HepG2 (cell line): ENCODE results near the gene RPL41. TPM values are rescaled to one million over a fixed set of nuclear protein-coding genes. Genes with fewer than 3 reads are reported as not detected.

ENCODE experiments used
- ARNT2 ChIP-seq: sonication (generic); formaldehyde crosslinking; IDR thresholded peaks from 2 replicates; pipeline ENCODE4 v1.8.0; 2022; ENCODE audit warnings: mild to moderate bottlenecking, low read depth, missing genetic modification reagents, moderate library complexity
- BHLHE40 ChIP-seq: IDR thresholded peaks from 2 replicates; pipeline ENCODE4 v1.6.1; 2011; ENCODE audit warnings: low read length, improper control_type of control experiment
- EED ChIP-seq: sonication (generic); formaldehyde crosslinking; IDR thresholded peaks from 2 replicates; pipeline ENCODE4 v1.5.0; 2020; ENCODE audit warnings: mild to moderate bottlenecking, missing genetic modification reagents
- HDAC2 ChIP-seq: sonication (generic); formaldehyde crosslinking; IDR thresholded peaks from 2 replicates; pipeline ENCODE4 v1.4.0; 2020; ENCODE audit warnings: missing genetic modification reagents
- IRX3 ChIP-seq: sonication (generic); formaldehyde crosslinking; IDR thresholded peaks from 2 replicates; pipeline ENCODE4 v1.8.1; 2023; ENCODE audit warnings: mild to moderate bottlenecking, low read depth, missing genetic modification reagents, borderline replicate concordance
- KLF6 ChIP-seq: IDR thresholded peaks from 2 replicates; pipeline ENCODE4 v1.8.0; 2016; ENCODE audit warnings: missing biosample characterization, missing genetic modification reagents
- MEIS1 ChIP-seq: sonication (generic); formaldehyde crosslinking; IDR thresholded peaks from 2 replicates; pipeline ENCODE4 v1.9.0; 2021; ENCODE audit warnings: mild to moderate bottlenecking, missing genetic modification reagents, moderate library complexity, borderline replicate concordance
- NFYC ChIP-seq: IDR thresholded peaks from 2 replicates; pipeline ENCODE4 v1.6.1; 2016; ENCODE audit warnings: missing genetic modification reagents, missing compliant biosample characterization
- POLR2A ChIP-seq, 2 experiments: IDR thresholded peaks; 2 replicates each; pipeline ENCODE4 v1.6.1; 2011; ENCODE audit warnings: low read depth in 2 of 2, low read length in 2 of 2, mild to moderate bottlenecking in 1 of 2, moderate library complexity in 1 of 2; ENCODE audit not compliant: insufficient read depth in 1 of 2
- PPARG ChIP-seq: conservative IDR thresholded peaks from 2 replicates; pipeline ENCODE4 v1.6.1; 2016; ENCODE audit warnings: missing biosample characterization, missing genetic modification reagents
- RBFOX2 ChIP-seq: fragments of 200-400 bp; formaldehyde crosslinking; IDR thresholded peaks from 2 replicates; pipeline ENCODE4 v1.6.1; 2017; ENCODE audit warnings: low read depth, mild to moderate bottlenecking, low read length
- RFXANK ChIP-seq: IDR thresholded peaks from 2 replicates; pipeline ENCODE4 v1.6.1; 2016
- ZNF17 ChIP-seq: sonication (generic); formaldehyde crosslinking; IDR thresholded peaks from 2 replicates; pipeline ENCODE4 v1.5.0; 2020; ENCODE audit warnings: mild to moderate bottlenecking, missing genetic modification reagents
- ZNF251 ChIP-seq: sonication (generic); formaldehyde crosslinking; IDR thresholded peaks from 2 replicates; pipeline ENCODE4 v1.9.0; 2021; ENCODE audit warnings: mild to moderate bottlenecking, missing genetic modification reagents
- ZNF816 ChIP-seq: sonication (generic); formaldehyde crosslinking; IDR thresholded peaks from 2 replicates; pipeline ENCODE4 v1.8.0; 2022; ENCODE audit warnings: missing genetic modification reagents, mild to moderate bottlenecking, borderline replicate concordance
- ZSCAN9 ChIP-seq: IDR thresholded peaks from 2 replicates; pipeline ENCODE4 v1.6.1; 2016; ENCODE audit warnings: borderline replicate concordance
- polyA plus RNA-seq, 8 experiments: library from polyadenylated mRNA; depleted of rRNA in 3 of 8; stranded (reverse) in 7 of 8; unstranded in 1 of 8; fragments of >200 nt; fragmentation: Illumina TruSeq in 4 of 8; extraction: Trizol in 4 of 8; gene quantifications; 2 replicates each; pipeline versions ENCODE4 v1.2.1 to v1.2.3, GENCODE V29; 2011 to 2016; ENCODE audit warnings: low read depth in 4 of 8, missing spikeins in 1 of 8, mixed read lengths in 1 of 8; ENCODE audit not compliant: insufficient read depth in 1 of 8
- total RNA-seq, 5 experiments: library from RNA; depleted of rRNA; stranded (reverse); fragments of >200 nt; fragmentation: Illumina TruSeq; extraction: Trizol; gene quantifications; 2 replicates each; pipeline ENCODE4 v1.2.3, GENCODE V29; 2016; ENCODE audit warnings: low read depth in 1 of 5
- TF ChIP-seq, protein P1 (sequence below): sonication (generic); formaldehyde crosslinking; IDR thresholded peaks from 2 replicates; pipeline ENCODE4 v1.4.0; 2020; ENCODE audit warnings: mild to moderate bottlenecking, low read depth, missing genetic modification reagents
- TF ChIP-seq, protein P2 (sequence below): sonication (generic); formaldehyde crosslinking; IDR thresholded peaks from 2 replicates; pipeline ENCODE4 v1.4.0; 2020; ENCODE audit warnings: missing genetic modification reagents, borderline replicate concordance
- TF ChIP-seq, protein P3 (sequence below): sonication (generic); formaldehyde crosslinking; IDR thresholded peaks from 2 replicates; pipeline ENCODE4 v1.4.0; 2020; ENCODE audit warnings: mild to moderate bottlenecking, missing genetic modification reagents, borderline replicate concordance
- TF ChIP-seq, protein P4 (sequence below): sonication (generic); formaldehyde crosslinking; IDR thresholded peaks from 2 replicates; pipeline ENCODE4 v1.4.0; 2020; ENCODE audit warnings: missing genetic modification reagents, borderline replicate concordance

Gene RPL41
- total and polyA plus RNA-seq, 2 of the 13 experiments (the other 11 are each of a cell fraction or from before 2014, with no cell fraction given), result 4,012 to 7,670 TPM

DNA sequence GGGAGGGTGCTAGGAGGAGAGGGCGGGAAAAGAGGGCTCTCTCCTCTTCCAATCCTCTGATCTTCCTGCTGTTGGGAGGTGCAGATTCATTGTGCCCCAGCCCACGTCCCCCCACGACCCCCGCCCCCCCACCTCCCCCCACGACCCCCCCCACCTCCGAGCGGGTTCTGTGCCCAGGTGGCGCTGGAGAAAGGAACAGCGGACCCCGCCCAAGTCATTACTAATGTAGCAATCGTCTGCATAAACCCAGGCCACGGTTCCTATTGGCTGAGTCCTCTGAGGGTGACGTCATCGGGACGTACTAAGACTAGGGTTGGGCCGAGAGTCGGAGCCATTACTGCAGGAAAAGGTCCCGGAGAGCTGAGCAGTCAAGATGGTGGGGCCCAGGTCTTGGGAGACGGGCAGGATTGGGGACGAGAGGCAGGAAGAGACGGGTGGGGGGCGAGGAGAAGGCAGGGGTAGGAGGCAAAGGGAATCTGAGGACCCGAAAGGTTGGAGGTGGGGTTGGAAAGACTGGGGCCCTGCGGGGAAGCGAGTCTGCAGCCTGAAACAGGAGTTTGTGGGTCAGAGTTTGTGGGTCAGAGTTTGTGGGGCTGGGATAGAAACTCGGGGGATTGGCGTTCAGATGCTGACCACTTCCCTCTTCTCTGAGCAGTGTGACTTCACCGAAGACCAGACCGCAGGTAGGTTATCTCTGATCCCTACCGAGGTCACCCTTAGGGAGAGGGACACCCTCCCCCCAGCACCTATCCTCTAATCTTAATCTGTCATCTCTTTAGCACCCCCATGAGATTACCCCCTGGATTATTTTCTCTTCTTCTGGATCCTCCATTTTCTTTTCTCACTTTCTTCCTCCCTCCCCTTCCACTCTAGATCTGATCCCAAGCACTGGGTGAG, 41.8 kb downstream of the RPL41 start, which contains the start of gene MYL6 (continued):
- TF ChIP-seq RBFOX2 (peak; percentile 60), IRX3 (0 out of 2 replicates have a peak, but pooled peaks have one; percentile 5), ZNF251 (CRISPR knock-in tag) (no peak), ZNF17 (no peak), NFYC (peak; percentile 74), RFXANK (CRISPR knock-in tag) (0 out of 2 replicates have a peak, but pooled peaks have one; percentile 28), PPARG (CRISPR knock-in tag) (0 out of 2 replicates have a peak, but pooled peaks have one; percentile 17), KLF6 (CRISPR knock-in tag) (peak; percentile 75; the same call in 1 of the 2 replicates), POLR2A (IDR thresholded peaks at IDR 0.05; ENCODE audit: insufficient read depth in 1 of 2, low read depth in 2 of 2, low read length in 2 of 2) (peak; percentile 98 to 99), ARNT2 (CRISPR knock-in tag) (no peak), MEIS1 (CRISPR knock-in tag) (0 out of 2 replicates have a peak, but pooled peaks have one; percentile 3), ZSCAN9 (peak; percentile 45; the same call in 1 of the 2 replicates), HDAC2 (CRISPR knock-in tag) (0 out of 2 replicates have a peak, but pooled peaks have one; percentile 3), ZNF816 (CRISPR knock-in tag) (0 out of 2 replicates have a peak, but pooled peaks have one; percentile 78), EED (CRISPR knock-in tag) (0 out of 2 replicates have a peak, but pooled peaks have one; percentile 44), BHLHE40 (no peak)
- TF ChIP-seq, protein P1, sequence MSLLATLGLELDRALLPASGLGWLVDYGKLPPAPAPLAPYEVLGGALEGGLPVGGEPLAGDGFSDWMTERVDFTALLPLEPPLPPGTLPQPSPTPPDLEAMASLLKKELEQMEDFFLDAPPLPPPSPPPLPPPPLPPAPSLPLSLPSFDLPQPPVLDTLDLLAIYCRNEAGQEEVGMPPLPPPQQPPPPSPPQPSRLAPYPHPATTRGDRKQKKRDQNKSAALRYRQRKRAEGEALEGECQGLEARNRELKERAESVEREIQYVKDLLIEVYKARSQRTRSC (CRISPR knock-in tag), result no peak
- TF ChIP-seq, protein P2, sequence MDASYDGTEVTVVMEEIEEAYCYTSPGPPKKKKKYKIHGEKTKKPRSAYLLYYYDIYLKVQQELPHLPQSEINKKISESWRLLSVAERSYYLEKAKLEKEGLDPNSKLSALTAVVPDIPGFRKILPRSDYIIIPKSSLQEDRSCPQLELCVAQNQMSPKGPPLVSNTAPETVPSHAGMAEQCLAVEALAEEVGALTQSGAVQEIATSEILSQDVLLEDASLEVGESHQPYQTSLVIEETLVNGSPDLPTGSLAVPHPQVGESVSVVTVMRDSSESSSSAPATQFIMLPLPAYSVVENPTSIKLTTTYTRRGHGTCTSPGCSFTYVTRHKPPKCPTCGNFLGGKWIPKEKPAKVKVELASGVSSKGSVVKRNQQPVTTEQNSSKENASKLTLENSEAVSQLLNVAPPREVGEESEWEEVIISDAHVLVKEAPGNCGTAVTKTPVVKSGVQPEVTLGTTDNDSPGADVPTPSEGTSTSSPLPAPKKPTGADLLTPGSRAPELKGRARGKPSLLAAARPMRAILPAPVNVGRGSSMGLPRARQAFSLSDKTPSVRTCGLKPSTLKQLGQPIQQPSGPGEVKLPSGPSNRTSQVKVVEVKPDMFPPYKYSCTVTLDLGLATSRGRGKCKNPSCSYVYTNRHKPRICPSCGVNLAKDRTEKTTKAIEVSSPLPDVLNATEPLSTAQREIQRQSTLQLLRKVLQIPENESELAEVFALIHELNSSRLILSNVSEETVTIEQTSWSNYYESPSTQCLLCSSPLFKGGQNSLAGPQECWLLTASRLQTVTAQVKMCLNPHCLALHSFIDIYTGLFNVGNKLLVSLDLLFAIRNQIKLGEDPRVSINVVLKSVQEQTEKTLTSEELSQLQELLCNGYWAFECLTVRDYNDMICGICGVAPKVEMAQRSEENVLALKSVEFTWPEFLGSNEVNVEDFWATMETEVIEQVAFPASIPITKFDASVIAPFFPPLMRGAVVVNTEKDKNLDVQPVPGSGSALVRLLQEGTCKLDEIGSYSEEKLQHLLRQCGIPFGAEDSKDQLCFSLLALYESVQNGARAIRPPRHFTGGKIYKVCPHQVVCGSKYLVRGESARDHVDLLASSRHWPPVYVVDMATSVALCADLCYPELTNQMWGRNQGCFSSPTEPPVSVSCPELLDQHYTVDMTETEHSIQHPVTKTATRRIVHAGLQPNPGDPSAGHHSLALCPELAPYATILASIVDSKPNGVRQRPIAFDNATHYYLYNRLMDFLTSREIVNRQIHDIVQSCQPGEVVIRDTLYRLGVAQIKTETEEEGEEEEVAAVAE, result no peak
- TF ChIP-seq, protein P3, sequence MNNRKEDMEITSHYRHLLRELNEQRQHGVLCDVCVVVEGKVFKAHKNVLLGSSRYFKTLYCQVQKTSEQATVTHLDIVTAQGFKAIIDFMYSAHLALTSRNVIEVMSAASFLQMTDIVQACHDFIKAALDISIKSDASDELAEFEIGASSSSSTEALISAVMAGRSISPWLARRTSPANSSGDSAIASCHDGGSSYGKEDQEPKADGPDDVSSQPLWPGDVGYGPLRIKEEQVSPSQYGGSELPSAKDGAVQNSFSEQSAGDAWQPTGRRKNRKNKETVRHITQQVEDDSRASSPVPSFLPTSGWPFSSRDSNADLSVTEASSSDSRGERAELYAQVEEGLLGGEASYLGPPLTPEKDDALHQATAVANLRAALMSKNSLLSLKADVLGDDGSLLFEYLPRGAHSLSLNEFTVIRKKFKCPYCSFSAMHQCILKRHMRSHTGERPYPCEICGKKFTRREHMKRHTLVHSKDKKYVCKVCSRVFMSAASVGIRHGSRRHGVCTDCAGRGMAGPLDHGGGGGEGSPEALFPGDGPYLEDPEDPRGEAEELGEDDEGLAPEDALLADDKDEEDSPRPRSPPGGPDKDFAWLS (CRISPR knock-in tag), result no peak
- TF ChIP-seq, protein P4, sequence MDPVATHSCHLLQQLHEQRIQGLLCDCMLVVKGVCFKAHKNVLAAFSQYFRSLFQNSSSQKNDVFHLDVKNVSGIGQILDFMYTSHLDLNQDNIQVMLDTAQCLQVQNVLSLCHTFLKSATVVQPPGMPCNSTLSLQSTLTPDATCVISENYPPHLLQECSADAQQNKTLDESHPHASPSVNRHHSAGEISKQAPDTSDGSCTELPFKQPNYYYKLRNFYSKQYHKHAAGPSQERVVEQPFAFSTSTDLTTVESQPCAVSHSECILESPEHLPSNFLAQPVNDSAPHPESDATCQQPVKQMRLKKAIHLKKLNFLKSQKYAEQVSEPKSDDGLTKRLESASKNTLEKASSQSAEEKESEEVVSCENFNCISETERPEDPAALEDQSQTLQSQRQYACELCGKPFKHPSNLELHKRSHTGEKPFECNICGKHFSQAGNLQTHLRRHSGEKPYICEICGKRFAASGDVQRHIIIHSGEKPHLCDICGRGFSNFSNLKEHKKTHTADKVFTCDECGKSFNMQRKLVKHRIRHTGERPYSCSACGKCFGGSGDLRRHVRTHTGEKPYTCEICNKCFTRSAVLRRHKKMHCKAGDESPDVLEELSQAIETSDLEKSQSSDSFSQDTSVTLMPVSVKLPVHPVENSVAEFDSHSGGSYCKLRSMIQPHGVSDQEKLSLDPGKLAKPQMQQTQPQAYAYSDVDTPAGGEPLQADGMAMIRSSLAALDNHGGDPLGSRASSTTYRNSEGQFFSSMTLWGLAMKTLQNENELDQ (CRISPR knock-in tag), result no peak
